Measurements from ENCODE around the gene KPNA1.

DNA sequence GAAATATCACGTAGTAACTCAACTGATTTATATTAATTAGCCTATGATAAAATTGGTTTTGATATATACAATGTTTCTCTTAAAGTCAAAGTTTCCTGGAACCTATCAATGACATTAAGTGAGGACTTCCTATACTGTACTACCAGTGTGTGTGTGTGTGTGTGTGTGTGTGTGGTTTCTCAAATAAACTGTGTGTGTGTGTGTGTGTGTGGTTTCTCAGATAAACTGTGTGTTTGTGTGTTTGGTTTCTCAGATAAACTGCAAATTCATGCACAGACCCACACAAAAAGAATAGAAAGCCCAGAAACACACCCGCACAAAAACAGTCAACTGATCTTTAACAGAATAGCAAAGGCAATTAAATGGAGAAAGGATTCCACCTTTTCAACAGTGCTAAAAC lies 84.4 kb downstream of the KPNA1 start:
- TF ChIP-seq, protein P1, sequence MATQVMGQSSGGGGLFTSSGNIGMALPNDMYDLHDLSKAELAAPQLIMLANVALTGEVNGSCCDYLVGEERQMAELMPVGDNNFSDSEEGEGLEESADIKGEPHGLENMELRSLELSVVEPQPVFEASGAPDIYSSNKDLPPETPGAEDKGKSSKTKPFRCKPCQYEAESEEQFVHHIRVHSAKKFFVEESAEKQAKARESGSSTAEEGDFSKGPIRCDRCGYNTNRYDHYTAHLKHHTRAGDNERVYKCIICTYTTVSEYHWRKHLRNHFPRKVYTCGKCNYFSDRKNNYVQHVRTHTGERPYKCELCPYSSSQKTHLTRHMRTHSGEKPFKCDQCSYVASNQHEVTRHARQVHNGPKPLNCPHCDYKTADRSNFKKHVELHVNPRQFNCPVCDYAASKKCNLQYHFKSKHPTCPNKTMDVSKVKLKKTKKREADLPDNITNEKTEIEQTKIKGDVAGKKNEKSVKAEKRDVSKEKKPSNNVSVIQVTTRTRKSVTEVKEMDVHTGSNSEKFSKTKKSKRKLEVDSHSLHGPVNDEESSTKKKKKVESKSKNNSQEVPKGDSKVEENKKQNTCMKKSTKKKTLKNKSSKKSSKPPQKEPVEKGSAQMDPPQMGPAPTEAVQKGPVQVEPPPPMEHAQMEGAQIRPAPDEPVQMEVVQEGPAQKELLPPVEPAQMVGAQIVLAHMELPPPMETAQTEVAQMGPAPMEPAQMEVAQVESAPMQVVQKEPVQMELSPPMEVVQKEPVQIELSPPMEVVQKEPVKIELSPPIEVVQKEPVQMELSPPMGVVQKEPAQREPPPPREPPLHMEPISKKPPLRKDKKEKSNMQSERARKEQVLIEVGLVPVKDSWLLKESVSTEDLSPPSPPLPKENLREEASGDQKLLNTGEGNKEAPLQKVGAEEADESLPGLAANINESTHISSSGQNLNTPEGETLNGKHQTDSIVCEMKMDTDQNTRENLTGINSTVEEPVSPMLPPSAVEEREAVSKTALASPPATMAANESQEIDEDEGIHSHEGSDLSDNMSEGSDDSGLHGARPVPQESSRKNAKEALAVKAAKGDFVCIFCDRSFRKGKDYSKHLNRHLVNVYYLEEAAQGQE (IDR thresholded peaks at IDR 0.05; ENCODE audit: unreplicated experiment) = no peak
- TF ChIP-seq, protein P2, sequence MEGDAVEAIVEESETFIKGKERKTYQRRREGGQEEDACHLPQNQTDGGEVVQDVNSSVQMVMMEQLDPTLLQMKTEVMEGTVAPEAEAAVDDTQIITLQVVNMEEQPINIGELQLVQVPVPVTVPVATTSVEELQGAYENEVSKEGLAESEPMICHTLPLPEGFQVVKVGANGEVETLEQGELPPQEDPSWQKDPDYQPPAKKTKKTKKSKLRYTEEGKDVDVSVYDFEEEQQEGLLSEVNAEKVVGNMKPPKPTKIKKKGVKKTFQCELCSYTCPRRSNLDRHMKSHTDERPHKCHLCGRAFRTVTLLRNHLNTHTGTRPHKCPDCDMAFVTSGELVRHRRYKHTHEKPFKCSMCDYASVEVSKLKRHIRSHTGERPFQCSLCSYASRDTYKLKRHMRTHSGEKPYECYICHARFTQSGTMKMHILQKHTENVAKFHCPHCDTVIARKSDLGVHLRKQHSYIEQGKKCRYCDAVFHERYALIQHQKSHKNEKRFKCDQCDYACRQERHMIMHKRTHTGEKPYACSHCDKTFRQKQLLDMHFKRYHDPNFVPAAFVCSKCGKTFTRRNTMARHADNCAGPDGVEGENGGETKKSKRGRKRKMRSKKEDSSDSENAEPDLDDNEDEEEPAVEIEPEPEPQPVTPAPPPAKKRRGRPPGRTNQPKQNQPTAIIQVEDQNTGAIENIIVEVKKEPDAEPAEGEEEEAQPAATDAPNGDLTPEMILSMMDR (conservative IDR thresholded peaks at IDR 0.05; ENCODE audit: low read depth in 2 of 2) = no peak
- no peak for TF ChIP-seq ZNF331 (CRISPR knock-in tag; IDR thresholded peaks at IDR 0.05; ENCODE audit: low read depth)
- no peak for TF ChIP-seq POLR2AphosphoS5 (IDR thresholded peaks at IDR 0.05; ENCODE audit: low read depth)
- no peak for TF ChIP-seq JUNB (IDR thresholded peaks at IDR 0.05; ENCODE audit: unreplicated experiment)
- no peak for TF ChIP-seq EZH2 (IDR thresholded peaks at IDR 0.05; ENCODE audit: low read depth, unreplicated experiment)
- TF ChIP-seq ZNF114 (CRISPR knock-in tag; IDR thresholded peaks at IDR 0.05) = no peak
- no peak for TF ChIP-seq NANOG (IDR thresholded peaks at IDR 0.05; ENCODE audit: borderline replicate concordance)
- no peak for TF ChIP-seq EZH2phosphoT487 (IDR thresholded peaks at IDR 0.05; ENCODE audit: unreplicated experiment)

Data from GM23338 (cell line).